ENCODE measurements around the gene CRYGN. TPM values are rescaled to one million over a fixed set of nuclear protein-coding genes. Genes with fewer than 3 reads are reported as not detected.

The CRYGN gene
- total RNA-seq, 4 donors from 2014 or later, result not detected

GRCh38 chr7:151399906-151400305 is 40.0 kb downstream of the CRYGN start:
- H3K36me3 ChIP-seq, result no peaks in the 10 kb centered on the region
- TF ChIP-seq CTCF (IDR thresholded peaks at IDR 0.05), result no peak
- no peak for TF ChIP-seq POLR2A (IDR thresholded peaks at IDR 0.05)
- H3K27ac ChIP-seq, result no peak overlapping the region
- DNase-seq, result peak in 1 of 3 donors; percentile 20
- H3K4me3 ChIP-seq, result no peak overlapping the region
- H3K4me1 ChIP-seq, result no peaks in the 10 kb centered on the region
- no peaks in the 10 kb centered on the region for H3K27me3 ChIP-seq
- H3K9me3 ChIP-seq, result no peaks in the 10 kb centered on the region

GRCh38 chr7:151399305-151399601 is 40.7 kb downstream of the CRYGN start:
- H3K27ac ChIP-seq, result no peak overlapping the region
- H3K4me3 ChIP-seq, result no peak overlapping the region
- TF ChIP-seq POLR2A (IDR thresholded peaks at IDR 0.05) (no peak), CTCF (IDR thresholded peaks at IDR 0.05) (no peak)
- no peaks in the 10 kb centered on the region for H3K27me3 ChIP-seq
- H3K4me1 ChIP-seq, result no peaks in the 10 kb centered on the region
- no peaks in the 10 kb centered on the region for H3K9me3 ChIP-seq
- no peaks in the 10 kb centered on the region for H3K36me3 ChIP-seq
- no peak for DNase-seq

GRCh38 chr7:151398446-151399304 is 41.3 kb downstream of the CRYGN start:
- no peak for TF ChIP-seq POLR2A (IDR thresholded peaks at IDR 0.05)
- DNase-seq, result no peak
- Histone ChIP-seq H3K4me3 (no peak overlapping the region), H3K27ac (no peak overlapping the region), H3K27me3 (no peaks in the 10 kb centered on the region), H3K36me3 (no peaks in the 10 kb centered on the region), H3K9me3 (no peaks in the 10 kb centered on the region), H3K4me1 (no peaks in the 10 kb centered on the region)

- Histone ChIP-seq H3K9me3 (no peaks in the 10 kb centered on the region), H3K36me3 (no peaks in the 10 kb centered on the region), H3K4me1 (no peaks in the 10 kb centered on the region), H3K27ac (no peak overlapping the region), H3K27me3 (no peaks in the 10 kb centered on the region), H3K4me3 (no peak overlapping the region)
- TF ChIP-seq POLR2A (IDR thresholded peaks at IDR 0.05) (no peak), CTCF (IDR thresholded peaks at IDR 0.05) (no peak)
- DNase-seq, result no peak
Measured at GRCh38 chr7:151397026-151397425, 42.9 kb downstream of the CRYGN start.

- H3K9me3 ChIP-seq, result no peaks in the 10 kb centered on the region
- no peak overlapping the region for H3K4me3 ChIP-seq
- no peak overlapping the region for H3K27ac ChIP-seq
- H3K36me3 ChIP-seq, result no peaks in the 10 kb centered on the region
- TF ChIP-seq CTCF (IDR thresholded peaks at IDR 0.05), result no peak
- TF ChIP-seq POLR2A (IDR thresholded peaks at IDR 0.05), result no peak
- no peaks in the 10 kb centered on the region for H3K4me1 ChIP-seq
- H3K27me3 ChIP-seq, result no peaks in the 10 kb centered on the region
- no peak for DNase-seq
Measured at GRCh38 chr7:151396328-151396970, 43.5 kb downstream of the CRYGN start.

- H3K9me3 ChIP-seq, result no peaks in the 10 kb centered on the region
- H3K4me1 ChIP-seq, result no peaks in the 10 kb centered on the region
- H3K27me3 ChIP-seq, result no peaks in the 10 kb centered on the region
- no peaks in the 10 kb centered on the region for H3K36me3 ChIP-seq
- TF ChIP-seq POLR2A (IDR thresholded peaks at IDR 0.05), result no peak
- TF ChIP-seq CTCF (IDR thresholded peaks at IDR 0.05), result no peak
- no peak overlapping the region for H3K4me3 ChIP-seq
- no peak overlapping the region for H3K27ac ChIP-seq
- DNase-seq, result peak in 1 of 3 donors; percentile 31
Measured at GRCh38 chr7:151395036-151395367, 44.9 kb downstream of the CRYGN start.
